Astrocyte of the cerebellum (primary cell): ENCODE measurements around the gene TIMM44.

ENCODE experiments used
- DNase-seq: peaks from one replicate; pipeline ENCODE4 v3.0.0-alpha.2; 2011; ENCODE audit warnings: low read depth
- H3K4me3 ChIP-seq: 2 replicates; pipeline ENCODE4 v1.5.1; 2011; ENCODE audit warnings: mild to moderate bottlenecking, low read depth, low read length, moderate library complexity
- in situ Hi-C: cut with HindIII; loops from 2 replicates; pipeline ENCODE4 v1.10.0; 2017; ENCODE audit warnings: low sequenced_read_pairs
- TF ChIP-seq, protein P1 (sequence below): IDR thresholded peaks from 2 replicates; pipeline ENCODE4 v1.5.1; 2012; ENCODE audit warnings: low read length, low read depth, moderate library complexity, mild to moderate bottlenecking; ENCODE audit errors: missing control alignments

Gene TIMM44

GRCh38 chr19:7908742-7909461 lies 34.6 kb downstream of the TIMM44 start:
- in situ Hi-C loops: no loop called here
- no peak for DNase-seq
- TF ChIP-seq, protein P1, sequence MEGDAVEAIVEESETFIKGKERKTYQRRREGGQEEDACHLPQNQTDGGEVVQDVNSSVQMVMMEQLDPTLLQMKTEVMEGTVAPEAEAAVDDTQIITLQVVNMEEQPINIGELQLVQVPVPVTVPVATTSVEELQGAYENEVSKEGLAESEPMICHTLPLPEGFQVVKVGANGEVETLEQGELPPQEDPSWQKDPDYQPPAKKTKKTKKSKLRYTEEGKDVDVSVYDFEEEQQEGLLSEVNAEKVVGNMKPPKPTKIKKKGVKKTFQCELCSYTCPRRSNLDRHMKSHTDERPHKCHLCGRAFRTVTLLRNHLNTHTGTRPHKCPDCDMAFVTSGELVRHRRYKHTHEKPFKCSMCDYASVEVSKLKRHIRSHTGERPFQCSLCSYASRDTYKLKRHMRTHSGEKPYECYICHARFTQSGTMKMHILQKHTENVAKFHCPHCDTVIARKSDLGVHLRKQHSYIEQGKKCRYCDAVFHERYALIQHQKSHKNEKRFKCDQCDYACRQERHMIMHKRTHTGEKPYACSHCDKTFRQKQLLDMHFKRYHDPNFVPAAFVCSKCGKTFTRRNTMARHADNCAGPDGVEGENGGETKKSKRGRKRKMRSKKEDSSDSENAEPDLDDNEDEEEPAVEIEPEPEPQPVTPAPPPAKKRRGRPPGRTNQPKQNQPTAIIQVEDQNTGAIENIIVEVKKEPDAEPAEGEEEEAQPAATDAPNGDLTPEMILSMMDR: peak; percentile 2
- H3K4me3 ChIP-seq: no peak overlapping the region

DNA sequence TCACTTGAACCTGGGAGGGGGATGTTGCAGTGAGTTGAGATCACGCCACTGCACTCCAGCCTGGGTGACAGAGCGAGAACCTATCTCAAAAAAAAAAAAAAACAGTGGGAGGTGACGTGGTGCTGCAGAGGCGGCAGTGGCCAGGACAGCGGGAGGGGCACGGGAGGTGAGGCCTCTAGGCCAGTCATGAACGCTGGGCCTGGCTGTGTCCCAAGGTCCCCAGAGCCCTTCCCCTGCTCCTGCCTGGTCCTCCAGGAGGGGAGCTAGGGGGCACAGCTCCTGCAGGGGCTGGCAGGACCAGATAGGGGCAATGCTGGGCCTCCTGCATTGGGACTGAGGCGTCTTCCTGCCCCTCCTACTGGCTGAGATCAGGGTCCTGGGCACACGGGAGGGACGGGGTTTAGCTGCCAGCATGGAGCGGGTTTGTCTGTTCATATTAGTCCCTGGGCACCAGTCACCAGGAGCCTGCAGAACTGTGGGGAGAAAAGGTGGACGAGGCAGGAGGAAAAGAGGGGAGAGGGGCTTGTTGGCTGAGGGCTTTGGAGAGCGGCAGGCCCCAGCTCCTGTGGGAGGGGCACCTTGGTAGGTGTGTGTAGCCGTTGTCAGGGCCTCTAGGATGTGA lies 35.3 kb downstream of the TIMM44 start:
- no peak overlapping the region for H3K4me3 ChIP-seq
- TF ChIP-seq, protein P1: no peak
- no peak for DNase-seq
- in situ Hi-C loops: no loop called here

DNA sequence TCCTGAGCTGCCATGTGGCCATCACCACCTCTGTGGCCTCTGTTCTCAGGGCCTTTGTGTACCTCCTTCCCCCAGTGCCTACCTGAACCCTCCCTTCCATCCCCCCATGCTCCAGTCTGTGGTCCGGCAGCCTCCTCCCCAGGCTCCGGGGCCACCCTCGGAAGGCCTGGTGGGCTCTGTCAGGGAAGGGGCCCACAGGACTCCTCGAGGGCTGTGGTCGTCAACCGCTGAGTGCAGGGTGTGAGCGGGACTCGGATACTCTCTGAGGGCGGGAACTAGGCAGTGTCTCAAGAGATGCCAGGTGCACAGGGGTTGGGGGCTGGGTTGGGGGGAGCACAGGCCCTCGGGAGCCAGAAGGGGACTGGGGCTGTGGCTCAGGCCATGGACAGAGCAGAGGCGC lies 35.9 kb downstream of the TIMM44 start:
- no peak for DNase-seq
- no peak overlapping the region for H3K4me3 ChIP-seq
- in situ Hi-C loops: no loop called here
- TF ChIP-seq, protein P1: no peak

GRCh38 chr19:7907122-7907521 lies 36.3 kb downstream of the TIMM44 start:
- no peak overlapping the region for H3K4me3 ChIP-seq
- in situ Hi-C loops: no loop called here
- TF ChIP-seq, protein P1: no peak
- no peak for DNase-seq

DNA sequence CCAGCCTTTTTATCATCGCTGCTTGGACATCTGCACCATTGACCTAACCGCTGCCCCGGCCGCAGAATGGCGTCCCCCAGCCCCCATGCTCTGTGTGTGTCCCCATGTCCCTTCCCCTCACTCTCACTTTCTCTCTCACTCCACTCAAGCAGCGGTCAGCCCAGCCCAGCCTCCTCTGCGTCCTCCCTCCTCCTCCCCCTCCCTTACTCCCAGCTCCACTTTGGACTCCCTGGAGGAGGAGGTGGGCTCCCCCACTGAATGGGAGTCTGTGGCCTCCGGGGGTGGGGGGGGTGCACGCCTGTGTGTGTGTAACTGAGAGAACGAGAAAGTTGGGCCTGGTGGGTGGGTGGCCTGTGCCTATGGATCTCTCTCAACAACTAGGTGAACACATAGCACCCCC lies 37.6 kb downstream of the TIMM44 start:
- TF ChIP-seq, protein P1: no peak
- in situ Hi-C loops: no loop called here
- no peak overlapping the region for H3K4me3 ChIP-seq
- no peak for DNase-seq

GRCh38 chr19:7905268-7905667 lies 38.2 kb downstream of the TIMM44 start:
- TF ChIP-seq, protein P1: no peak
- DNase-seq: no peak
- H3K4me3 ChIP-seq: peak overlapping the region; percentile 86
- in situ Hi-C loops: no loop called here
